BJ (cell line): ENCODE results near the gene ELFN2. TPM values are rescaled to one million over a fixed set of nuclear protein-coding genes. Genes with fewer than 3 reads are reported as not detected.

Experiments
- CTCF ChIA-PET: fragments of 350-600 bp; formaldehyde crosslinking; extraction: SDS; loops from one replicate; lab custom pipeline; 2021; ENCODE audit warnings: antibody characterized with exemption, inconsistent platforms; lab: Yijun Ruan, JAX
- POLR2A ChIA-PET: fragments of 300-600 bp; sonication (Branson Sonifier 250); formaldehyde crosslinking; extraction: SDS; loops from one replicate; lab custom pipeline; 2021; ENCODE audit warnings: antibody characterized with exemption; lab: Charles Lee
- DNase-seq: peaks from one replicate; pipeline ENCODE4 v3.0.0-alpha.2; 2011; ENCODE audit warnings: low read depth
- H3K27me3 ChIP-seq: 2 replicates; pipeline ENCODE4 v1.6.0; 2011; ENCODE audit warnings: low read length; ENCODE audit not compliant: control insufficient read depth, insufficient read depth
- H3K36me3 ChIP-seq: 2 replicates; pipeline ENCODE4 v1.5.1; 2011; ENCODE audit warnings: low read length; ENCODE audit not compliant: control insufficient read depth, insufficient read depth
- H3K4me3 ChIP-seq: 2 replicates; pipeline ENCODE4 v1.5.1; 2011; ENCODE audit warnings: low read depth, mild to moderate bottlenecking, control low read depth, low read length
- CTCF ChIP-seq: IDR thresholded peaks from 2 replicates; pipeline ENCODE4 v1.5.1; 2011; ENCODE audit warnings: low read depth, mild to moderate bottlenecking, control low read depth, inconsistent platforms, low read length, moderate library complexity; ENCODE audit not compliant: insufficient read depth
- polyA plus RNA-seq: library from polyadenylated mRNA; depleted of rRNA; stranded (reverse); fragments of >200 nt; gene quantifications from 2 replicates; pipeline ENCODE4 v1.2.3, GENCODE V29; 2011

ELFN2 gene
- polyA plus RNA-seq, 1 experiment, result 0.34 TPM

GRCh38 chr22:37333724-37334460 is 93.4 kb downstream of the ELFN2 start:
- POLR2A ChIA-PET, result no interaction called here

GRCh38 chr22:37331856-37332536 is 95.3 kb downstream of the ELFN2 start:
- CTCF ChIA-PET, result interaction anchor here (0.9 to 20.3 kb wide), 7 partner anchors 13 to 275 kb away, joined by 3 to 196 read pairs (median 3); partner anchors contain the start of gene ELFN2
- H3K36me3 ChIP-seq, result no peaks in the 10 kb centered on the region
- no peak for TF ChIP-seq CTCF
- no peak overlapping the region for H3K4me3 ChIP-seq
- DNase-seq, result no peak
- POLR2A ChIA-PET, result no interaction called here
- peaks cover 14% of the 10 kb centered on the region for H3K27me3 ChIP-seq

More at GRCh38 chr22:37333724-37334460, 93.4 kb downstream of the ELFN2 start:
- H3K27me3 ChIP-seq, result peaks cover 14% of the 10 kb centered on the region
- no peaks in the 10 kb centered on the region for H3K36me3 ChIP-seq
- H3K4me3 ChIP-seq, result no peak overlapping the region
- CTCF ChIA-PET, result interaction anchor here (0.9 to 1.7 kb wide), 6 partner anchors 12 to 123 kb away, joined by 3 to 5 read pairs (median 3); no protein-coding TSS in a partner anchor
- no peak for TF ChIP-seq CTCF
- no peak for DNase-seq

GRCh38 chr22:37331034-37331428 is 96.2 kb downstream of the ELFN2 start:
- TF ChIP-seq CTCF, result no peak
- no peak overlapping the region for H3K4me3 ChIP-seq
- H3K36me3 ChIP-seq, result no peaks in the 10 kb centered on the region
- DNase-seq, result no peak
- CTCF ChIA-PET, result interaction anchor here (0.7 to 20.3 kb wide), 11 partner anchors 9 to 276 kb away, joined by 3 to 196 read pairs (median 4); partner anchors contain the start of gene ELFN2
- peaks cover 14% of the 10 kb centered on the region for H3K27me3 ChIP-seq
- POLR2A ChIA-PET, result no interaction called here

GRCh38 chr22:37330200-37331033 is 96.9 kb downstream of the ELFN2 start:
- TF ChIP-seq CTCF, result peak; percentile 23
- ChIA-PET CTCF (interaction anchor here (0.7 to 20.3 kb wide), 8 partner anchors 10 to 128 kb away, joined by 3 to 196 read pairs (median 4); partner anchors contain the start of gene ELFN2), POLR2A (no interaction called here)
- H3K27me3 ChIP-seq, result peaks cover 14% of the 10 kb centered on the region
- no peak for DNase-seq
- no peak overlapping the region for H3K4me3 ChIP-seq
- no peaks in the 10 kb centered on the region for H3K36me3 ChIP-seq
